HG03097 (cell line): ENCODE results near the gene FIBCD1.
"Not testable (repeated sequence)": the region's sequence is repeated elsewhere in the genome, so short reads cannot be mapped to it uniquely, and the experiment has no call there.

Experiments
- ATAC-seq: cut with Tn5 transposase; IDR thresholded peaks from one replicate; pipeline ENCODE4 v1.9.1; 2021; ENCODE audit not compliant: unreplicated experiment, low FRiP score

Gene FIBCD1

GRCh38 chr9:130955947-130956621 lies 17.0 kb upstream of the FIBCD1 start:
- no peak for ATAC-seq

GRCh38 chr9:130954925-130955324 lies 15.9 kb upstream of the FIBCD1 start:
- ATAC-seq: not testable (repeated sequence)

- ATAC-seq: no peak
Measured at GRCh38 chr9:130954317-130954716, 15.3 kb upstream of the FIBCD1 start.

- ATAC-seq: no peak
Measured at GRCh38 chr9:130952065-130952762, 13.2 kb upstream of the FIBCD1 start.

GRCh38 chr9:130950039-130950311 lies 10.9 kb upstream of the FIBCD1 start:
- ATAC-seq: no peak

- ATAC-seq: no peak
Measured at GRCh38 chr9:130949188-130950038, 10.4 kb upstream of the FIBCD1 start.

- ATAC-seq: no peak
Measured at GRCh38 chr9:130948266-130948665, 9.2 kb upstream of the FIBCD1 start.

GRCh38 chr9:130947618-130948140 lies 8.6 kb upstream of the FIBCD1 start:
- no peak for ATAC-seq

GRCh38 chr9:130946766-130947617 lies 7.9 kb upstream of the FIBCD1 start:
- ATAC-seq: no peak

GRCh38 chr9:130945173-130945572 lies 6.1 kb upstream of the FIBCD1 start:
- ATAC-seq: no peak

GRCh38 chr9:130944510-130945058 lies 5.5 kb upstream of the FIBCD1 start:
- ATAC-seq: no peak

GRCh38 chr9:130943777-130944176 lies 4.7 kb upstream of the FIBCD1 start:
- no peak for ATAC-seq

- no peak for ATAC-seq
Measured at GRCh38 chr9:130943221-130943620, 4.2 kb upstream of the FIBCD1 start.

GRCh38 chr9:130942679-130943078 lies 3.6 kb upstream of the FIBCD1 start:
- ATAC-seq: no peak

GRCh38 chr9:130942084-130942483 lies 3.0 kb upstream of the FIBCD1 start:
- no peak for ATAC-seq

- no peak for ATAC-seq
Measured at GRCh38 chr9:130940693-130941576, 1.9 kb upstream of the FIBCD1 start.

- ATAC-seq: no peak
Measured at GRCh38 chr9:130940027-130940549, 1.0 kb upstream of the FIBCD1 start.

GRCh38 chr9:130939405-130940026 lies 469 bp upstream of the FIBCD1 start:
- no peak for ATAC-seq
